Karpas-422 (cell line): Measurements from ENCODE around the gene TOR1AIP1. TPM values are rescaled to one million over a fixed set of nuclear protein-coding genes. Genes with fewer than 3 reads are reported as not detected.
"Not testable (repeated sequence)": the region's sequence is repeated elsewhere in the genome, so short reads cannot be mapped to it uniquely, and the experiment has no call there.

Source experiments
- DNase-seq: peaks from one replicate; pipeline ENCODE4 v3.0.0-alpha.2; 2015
- H2AFZ ChIP-seq: fragments of 200-600 bp; sonication (generic); 2 replicates; pipeline ENCODE4 v1.6.1; 2014; ENCODE audit warnings: antibody characterized with exemption, low read length, mixed read lengths
- H3K27ac ChIP-seq: fragments of 200-600 bp; sonication (generic); 2 replicates; pipeline ENCODE4 v1.5.1; 2014; ENCODE audit warnings: mild to moderate bottlenecking, low read length, moderate library complexity
- H3K27me3 ChIP-seq: fragments of 200-600 bp; sonication (generic); 2 replicates; pipeline ENCODE4 v1.6.1; 2014; ENCODE audit warnings: low read length, mixed read lengths
- H3K36me3 ChIP-seq: fragments of 200-600 bp; sonication (generic); 2 replicates; pipeline ENCODE4 v1.6.1; 2014; ENCODE audit warnings: low read length, mixed read lengths; ENCODE audit not compliant: insufficient read depth
- H3K4me1 ChIP-seq: fragments of 200-600 bp; sonication (generic); 2 replicates; pipeline ENCODE4 v1.6.1; 2014; ENCODE audit warnings: mild to moderate bottlenecking, low read length, mixed read lengths
- H3K4me2 ChIP-seq: fragments of 200-600 bp; sonication (generic); 2 replicates; pipeline ENCODE4 v1.6.1; 2014; ENCODE audit warnings: low read length, low read depth, mild to moderate bottlenecking; ENCODE audit not compliant: poor library complexity, severe bottlenecking
- H3K4me3 ChIP-seq: fragments of 200-600 bp; sonication (generic); 2 replicates; pipeline ENCODE4 v1.5.1; 2014; ENCODE audit warnings: mild to moderate bottlenecking, antibody characterized with exemption, low read length, mixed read lengths
- H3K79me2 ChIP-seq: fragments of 200-600 bp; sonication (generic); 2 replicates; pipeline ENCODE4 v1.6.1; 2014; ENCODE audit warnings: mild to moderate bottlenecking, low read length, mixed read lengths
- H3K9ac ChIP-seq: fragments of 200-600 bp; sonication (generic); 2 replicates; pipeline ENCODE4 v1.6.0; 2014; ENCODE audit warnings: low read length
- H3K9me2 ChIP-seq: fragments of 200-600 bp; sonication (generic), shearing (Covaris generic); replicated peaks from 2 replicates; pipeline ENCODE4 v1.6.0; 2014; ENCODE audit warnings: mild to moderate bottlenecking, low read length, moderate library complexity; ENCODE audit not compliant: insufficient read depth
- H3K9me3 ChIP-seq: fragments of 300-700, 200-600 bp; sonication (generic); 2 replicates; pipeline ENCODE4 v1.6.1; 2014; ENCODE audit warnings: low read length, mixed read lengths
- H4K20me1 ChIP-seq: fragments of 200-600 bp; sonication (generic); 2 replicates; pipeline ENCODE4 v1.6.1; 2014; ENCODE audit warnings: mild to moderate bottlenecking, antibody characterized with exemption, low read length, low read depth; ENCODE audit not compliant: insufficient read depth
- total RNA-seq: library from RNA; depleted of rRNA; stranded (reverse); fragments of >200 nt; shearing (Covaris generic); gene quantifications from 2 replicates; pipeline ENCODE4 v1.2.3, GENCODE V29; 2014; ENCODE audit warnings: low replicate concordance

TOR1AIP1 gene
- total RNA-seq, 1 experiment from 2014 or later, result 51.0 TPM

GRCh38 chr1:179953974-179954492 lies 71.9 kb downstream of the TOR1AIP1 start:
- H3K79me2 ChIP-seq, result peaks cover 45% of the 10 kb centered on the region
- H3K4me2 ChIP-seq, result peak overlapping the region; percentile 82
- no peaks in the 10 kb centered on the region; the same call in 1 of the 2 replicates for H3K9me2 ChIP-seq
- DNase-seq, result peak; percentile 80
- H4K20me1 ChIP-seq, result 0 out of 2 replicates have a peak, but pooled peaks cover 5% of the 10 kb centered on the region
- no peaks in the 10 kb centered on the region for H3K27me3 ChIP-seq
- H3K36me3 ChIP-seq, result 0 out of 2 replicates have a peak, but pooled peaks cover 3% of the 10 kb centered on the region
- H3K4me1 ChIP-seq, result peaks cover 54% of the 10 kb centered on the region
- peak overlapping the region; percentile 76 for H2AFZ ChIP-seq
- H3K4me3 ChIP-seq, result peak overlapping the region; percentile 83
- H3K9ac ChIP-seq, result peak overlapping the region; percentile 75
- H3K9me3 ChIP-seq, result no peaks in the 10 kb centered on the region
- peak overlapping the region; percentile 79 for H3K27ac ChIP-seq

GRCh38 chr1:179954493-179955286 lies 72.6 kb downstream of the TOR1AIP1 start, which contains the start of gene CEP350:
TSS of gene CEP350 (plus strand) at chr1:179954810. CDS start at chr1:179986182, 31,372 bp downstream.
- Histone ChIP-seq H4K20me1 (0 out of 2 replicates have a peak, but pooled peaks cover 5% of the 10 kb centered on the region), H3K27me3 (no peaks in the 10 kb centered on the region), H3K79me2 (peaks cover 51% of the 10 kb centered on the region), H3K4me2 (peak within 1 kb of the TSS; percentile 99), H3K4me1 (peaks cover 54% of the 10 kb centered on the region), H3K9me3 (no peaks in the 10 kb centered on the region), H3K9ac (peak within 1 kb of the TSS; percentile 91), H3K4me3 (peak within 1 kb of the TSS; percentile 83), H3K27ac (peak within 1 kb of the TSS; percentile 79), H3K36me3 (0 out of 2 replicates have a peak, but pooled peaks cover 3% of the 10 kb centered on the region), H3K9me2 (no peaks in the 10 kb centered on the region; the same call in 1 of the 2 replicates), H2AFZ (peak within 1 kb of the TSS; percentile 76)
- peak; percentile 99 for DNase-seq

GRCh38 chr1:179955287-179955680 lies 73.2 kb downstream of the TOR1AIP1 start:
- Histone ChIP-seq H3K36me3 (0 out of 2 replicates have a peak, but pooled peaks cover 4% of the 10 kb centered on the region), H3K4me1 (peaks cover 54% of the 10 kb centered on the region), H3K27me3 (no peaks in the 10 kb centered on the region), H3K4me2 (peak overlapping the region; percentile 99), H3K79me2 (peaks cover 57% of the 10 kb centered on the region), H3K4me3 (peak overlapping the region; percentile 83), H3K9me2 (no peaks in the 10 kb centered on the region; the same call in 1 of the 2 replicates), H4K20me1 (0 out of 2 replicates have a peak, but pooled peaks cover 5% of the 10 kb centered on the region), H3K9ac (peak overlapping the region; percentile 91), H3K9me3 (no peaks in the 10 kb centered on the region), H2AFZ (no peak overlapping the region), H3K27ac (peak overlapping the region; percentile 61)
- no peak for DNase-seq

- H3K36me3 ChIP-seq, result 0 out of 2 replicates have a peak, but pooled peaks cover 6% of the 10 kb centered on the region
- H3K79me2 ChIP-seq, result peaks cover 61% of the 10 kb centered on the region
- peak overlapping the region; percentile 61 for H3K27ac ChIP-seq
- DNase-seq, result peak; percentile 68
- peak overlapping the region; percentile 91 for H3K9ac ChIP-seq
- H3K4me1 ChIP-seq, result peaks cover 54% of the 10 kb centered on the region
- H3K27me3 ChIP-seq, result no peaks in the 10 kb centered on the region
- H3K9me2 ChIP-seq, result no peaks in the 10 kb centered on the region; the same call in 1 of the 2 replicates
- H4K20me1 ChIP-seq, result 0 out of 2 replicates have a peak, but pooled peaks cover 5% of the 10 kb centered on the region
- no peaks in the 10 kb centered on the region for H3K9me3 ChIP-seq
- H3K4me2 ChIP-seq, result peak overlapping the region; percentile 99
- no peak overlapping the region for H2AFZ ChIP-seq
- H3K4me3 ChIP-seq, result peak overlapping the region; percentile 83
Measured at GRCh38 chr1:179955731-179956130, 73.6 kb downstream of the TOR1AIP1 start.

- Histone ChIP-seq H3K79me2 (peaks cover 87% of the 10 kb centered on the region), H4K20me1 (0 out of 2 replicates have a peak, but pooled peaks cover 5% of the 10 kb centered on the region), H3K4me1 (peaks cover 34% of the 10 kb centered on the region), H3K36me3 (peaks cover 6% of the 10 kb centered on the region; the same call in 1 of the 2 replicates), H3K27me3 (no peaks in the 10 kb centered on the region), H3K27ac (no peak overlapping the region), H3K4me2 (no peak overlapping the region), H2AFZ (no peak overlapping the region), H3K4me3 (no peak overlapping the region), H3K9me3 (no peaks in the 10 kb centered on the region), H3K9me2 (no peaks in the 10 kb centered on the region), H3K9ac (no peak overlapping the region)
- no peak for DNase-seq
Measured at GRCh38 chr1:179958359-179958758, 76.3 kb downstream of the TOR1AIP1 start.

GRCh38 chr1:179962168-179962567 lies 80.1 kb downstream of the TOR1AIP1 start:
- not testable (repeated sequence) for H3K27ac ChIP-seq, H3K27me3 ChIP-seq, H4K20me1 ChIP-seq, H3K4me3 ChIP-seq, H3K36me3 ChIP-seq, H3K9ac ChIP-seq, H3K9me2 ChIP-seq, H3K9me3 ChIP-seq, H2AFZ ChIP-seq, H3K4me2 ChIP-seq, DNase-seq
- peaks cover 99% of the 10 kb centered on the region for H3K79me2 ChIP-seq
- peaks cover 14% of the 10 kb centered on the region for H3K4me1 ChIP-seq

GRCh38 chr1:179966551-179966950 lies 84.5 kb downstream of the TOR1AIP1 start:
- H3K36me3 ChIP-seq, result no peaks in the 10 kb centered on the region; the same call in 1 of the 2 replicates
- no peaks in the 10 kb centered on the region for H3K9me2 ChIP-seq
- no peak overlapping the region for H2AFZ ChIP-seq
- no peaks in the 10 kb centered on the region for H3K27me3 ChIP-seq
- no peak overlapping the region for H3K4me3 ChIP-seq
- peaks cover 100% of the 10 kb centered on the region for H3K79me2 ChIP-seq
- no peaks in the 10 kb centered on the region for H3K9me3 ChIP-seq
- H3K4me2 ChIP-seq, result no peak overlapping the region
- peaks cover 22% of the 10 kb centered on the region for H3K4me1 ChIP-seq
- H3K9ac ChIP-seq, result no peak overlapping the region
- DNase-seq, result no peak
- H4K20me1 ChIP-seq, result no peaks in the 10 kb centered on the region
- H3K27ac ChIP-seq, result no peak overlapping the region
